ENCODE measurements around the gene FBXO45.
A peak's percentile ranks its signal among the peaks of the same experiment; 100 is the strongest.
"Not testable (repeated sequence)": the region's sequence is repeated elsewhere in the genome, so short reads cannot be mapped to it uniquely, and the experiment has no call there.

FBXO45 gene

GRCh38 chr3:196620161-196620604 lies 51.7 kb downstream of the FBXO45 start:
- no peak for DNase-seq

GRCh38 chr3:196620684-196621083 lies 52.2 kb downstream of the FBXO45 start:
- no peak for DNase-seq

GRCh38 chr3:196621611-196622010 lies 53.2 kb downstream of the FBXO45 start:
- no peak for DNase-seq

GRCh38 chr3:196624067-196624790 lies 55.8 kb downstream of the FBXO45 start:
- no peak for DNase-seq

- no peak for DNase-seq
Observed at GRCh38 chr3:196624907-196625306, 56.4 kb downstream of the FBXO45 start.

GRCh38 chr3:196625331-196625730 lies 56.9 kb downstream of the FBXO45 start:
- DNase-seq, result no peak

- DNase-seq, result no peak
Observed at GRCh38 chr3:196627918-196628231, 59.4 kb downstream of the FBXO45 start.

- DNase-seq, result no peak
Observed at GRCh38 chr3:196629228-196629627, 60.8 kb downstream of the FBXO45 start.

- DNase-seq, result no peak
Observed at GRCh38 chr3:196631682-196632045, 63.2 kb downstream of the FBXO45 start.

- DNase-seq, result peak; percentile 89
Observed at GRCh38 chr3:196632046-196632751, 63.7 kb downstream of the FBXO45 start.

GRCh38 chr3:196633555-196634151 lies 65.2 kb downstream of the FBXO45 start:
- no peak for DNase-seq

GRCh38 chr3:196634224-196634623 lies 65.8 kb downstream of the FBXO45 start:
- DNase-seq, result no peak

GRCh38 chr3:196634829-196635228 lies 66.4 kb downstream of the FBXO45 start:
- DNase-seq, result no peak

- no peak for DNase-seq
Observed at GRCh38 chr3:196636369-196637349, 68.2 kb downstream of the FBXO45 start.

GRCh38 chr3:196637941-196638340 lies 69.5 kb downstream of the FBXO45 start:
- not testable (repeated sequence) for DNase-seq

Data from right forelimb (tissue), 1 donor.